GM21576 (cell line): ENCODE measurements around the gene GLCCI1.

Source experiments
- ATAC-seq: cut with Tn5 transposase; IDR thresholded peaks from one replicate; pipeline ENCODE4 v1.9.1; 2021; ENCODE audit warnings: mild to moderate bottlenecking, moderate library complexity; ENCODE audit not compliant: unreplicated experiment

GLCCI1 gene

DNA sequence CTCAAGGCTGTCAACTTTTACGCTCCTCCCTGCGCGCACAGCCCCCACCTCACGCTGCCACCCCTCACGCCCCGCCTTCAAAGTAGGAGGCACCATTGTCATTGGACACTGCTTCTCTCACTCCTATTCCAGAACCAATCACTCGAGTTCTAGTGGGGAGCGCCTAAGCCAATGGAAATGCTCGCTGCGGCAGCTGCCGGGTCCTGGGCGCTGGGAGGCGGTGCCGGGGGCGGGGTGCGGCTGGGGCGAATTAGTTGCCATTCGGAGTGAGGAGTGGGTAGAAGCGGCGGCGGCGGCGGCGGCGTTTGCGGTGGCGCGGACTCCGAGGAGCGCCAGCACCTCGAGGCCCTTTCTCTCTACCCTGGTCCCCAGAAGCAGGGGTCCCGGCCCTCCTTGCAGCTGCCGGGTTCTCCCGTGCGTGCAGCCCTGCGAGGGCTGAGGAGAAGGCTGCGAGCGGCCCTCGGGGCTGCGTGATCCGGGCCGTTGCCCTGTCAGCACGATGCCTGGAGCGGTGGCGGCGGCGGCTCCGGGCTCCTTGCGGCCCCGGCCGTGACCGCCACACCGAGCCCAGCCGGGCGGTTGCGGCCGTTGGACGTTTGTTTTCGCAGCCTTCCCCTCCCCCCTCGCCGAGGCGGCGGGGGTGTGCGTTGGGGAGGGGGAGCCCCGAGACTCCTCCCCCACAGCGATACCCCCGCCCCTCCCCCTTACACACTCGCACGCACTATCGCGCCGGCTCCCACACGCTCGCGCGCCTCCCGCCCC is at the start of gene GLCCI1:
GLCCI1 (plus strand) TSS at position 253 of the 762 bp plus-strand sequence. CDS start 555 bp downstream, outside the sequence.
- ATAC-seq = peak; percentile 78

- no peak for ATAC-seq
Measured at GRCh38 chr7:7919449-7919945, 49.1 kb upstream of the GLCCI1 start.

GRCh38 chr7:7920056-7920455 is 48.5 kb upstream of the GLCCI1 start:
- ATAC-seq = no peak

DNA sequence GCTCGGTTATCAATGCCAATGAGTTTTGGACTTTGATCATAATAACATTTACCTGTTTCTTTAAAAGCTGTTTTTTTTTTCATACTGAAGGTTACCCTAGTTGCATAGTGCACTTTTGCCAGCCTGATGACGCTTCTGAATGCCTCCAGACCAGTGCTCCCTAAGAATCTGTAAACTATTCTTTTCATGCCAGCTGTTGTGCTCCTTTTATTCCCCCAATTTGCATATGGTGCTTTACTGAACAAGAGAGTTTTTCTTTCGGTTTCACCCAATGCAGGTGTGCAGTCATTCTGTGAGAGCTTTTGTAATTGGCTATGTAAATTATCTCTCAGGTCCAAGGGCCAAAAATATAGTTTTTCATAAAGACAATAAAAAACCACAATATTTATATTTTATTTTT is 48.1 kb upstream of the GLCCI1 start:
- peak; percentile 95 for ATAC-seq

DNA sequence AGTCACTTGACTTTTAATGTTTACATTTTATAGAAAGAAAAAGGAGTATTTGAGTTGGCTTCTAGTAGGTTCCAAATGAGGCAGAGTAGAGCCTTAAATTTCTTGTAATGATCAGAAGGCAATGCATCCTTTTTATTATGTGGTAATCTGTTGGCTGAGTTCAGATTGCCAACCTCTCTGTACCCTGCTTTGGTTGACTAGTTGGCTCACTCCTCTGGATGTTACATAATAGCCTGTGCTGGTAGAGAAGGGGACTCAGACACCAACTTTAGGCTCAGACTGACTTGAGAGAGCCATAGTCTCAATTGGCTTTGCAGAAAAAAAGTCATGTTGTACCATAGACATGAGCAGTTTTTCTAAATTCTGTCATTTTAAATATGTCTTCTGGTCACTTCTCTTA is 46.8 kb upstream of the GLCCI1 start:
- ATAC-seq = no peak

DNA sequence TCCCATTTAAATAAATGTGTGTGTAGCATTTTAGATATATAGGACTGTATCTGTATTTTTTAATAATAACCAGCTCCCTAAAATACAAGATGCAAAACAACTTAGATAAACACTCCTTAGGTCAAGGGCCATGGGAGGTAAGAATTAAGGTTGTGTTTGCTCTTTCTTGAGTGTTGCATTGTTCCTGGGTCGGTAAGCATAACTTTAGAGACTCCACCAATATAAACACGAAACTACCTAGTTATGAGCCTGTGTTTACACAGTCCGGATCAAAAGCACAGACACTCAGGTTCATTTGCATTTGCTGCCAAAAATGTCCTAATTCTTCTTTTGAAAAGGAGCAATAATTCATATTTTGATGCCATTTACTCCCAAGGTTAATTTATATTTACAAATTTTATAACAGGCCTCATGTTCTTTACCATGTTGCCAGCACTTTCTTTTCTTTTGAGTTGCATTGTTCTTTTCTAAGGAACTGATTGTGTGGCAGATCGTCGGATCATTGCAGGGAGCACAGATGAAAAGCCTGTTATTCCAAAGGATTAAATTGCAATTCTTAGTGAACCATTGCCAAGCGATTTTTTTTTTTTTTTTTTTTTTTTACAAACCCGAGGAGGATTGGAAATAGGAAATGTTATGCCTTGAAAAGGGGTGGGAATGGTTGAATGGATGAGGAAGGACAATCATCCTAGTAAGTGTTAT is 45.8 kb upstream of the GLCCI1 start:
- ATAC-seq = no peak

DNA sequence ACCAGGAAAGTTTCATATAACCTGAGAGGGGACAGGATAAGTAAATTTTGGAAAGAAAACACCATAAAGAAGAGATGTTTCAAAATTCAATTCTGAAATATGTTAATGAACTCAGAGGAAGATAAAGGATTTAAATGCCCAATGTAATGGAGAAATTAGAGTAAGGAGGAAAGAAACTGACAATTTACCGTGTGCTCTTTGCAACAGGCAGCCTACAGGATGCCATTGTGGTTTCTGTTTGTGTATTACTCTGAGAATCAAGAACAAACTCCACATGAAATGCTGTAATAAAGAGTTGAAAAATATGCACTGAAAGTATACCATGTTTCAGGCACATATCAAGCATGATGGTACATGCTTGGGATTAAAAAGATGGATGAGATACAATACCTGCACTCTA is 44.8 kb upstream of the GLCCI1 start:
- no peak for ATAC-seq

- no peak for ATAC-seq
Measured at GRCh38 chr7:7924303-7924702, 44.3 kb upstream of the GLCCI1 start.

DNA sequence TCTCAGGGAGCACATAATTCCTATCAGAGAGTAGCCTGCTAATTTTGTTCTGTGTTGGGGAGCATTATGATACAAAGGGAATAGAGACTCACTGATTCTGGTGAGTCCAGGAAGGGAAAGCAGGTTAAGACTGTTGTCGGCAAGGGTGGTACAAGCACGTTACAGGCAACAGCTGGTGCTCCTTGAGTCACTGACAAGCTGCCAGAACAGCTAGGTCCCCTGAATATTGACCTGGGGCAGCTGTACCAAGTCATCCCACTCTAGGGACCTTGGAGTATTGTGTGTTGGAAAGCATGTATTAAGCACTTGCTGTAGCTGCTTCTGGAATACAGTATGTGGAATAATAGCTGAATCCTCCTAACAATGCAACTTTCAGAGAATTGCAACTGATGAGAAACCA is 37.0 kb upstream of the GLCCI1 start:
- no peak for ATAC-seq

- ATAC-seq = no peak
Measured at GRCh38 chr7:7932553-7932952, 36.0 kb upstream of the GLCCI1 start.

- ATAC-seq = no peak
Measured at GRCh38 chr7:7933915-7934526, 34.6 kb upstream of the GLCCI1 start.

DNA sequence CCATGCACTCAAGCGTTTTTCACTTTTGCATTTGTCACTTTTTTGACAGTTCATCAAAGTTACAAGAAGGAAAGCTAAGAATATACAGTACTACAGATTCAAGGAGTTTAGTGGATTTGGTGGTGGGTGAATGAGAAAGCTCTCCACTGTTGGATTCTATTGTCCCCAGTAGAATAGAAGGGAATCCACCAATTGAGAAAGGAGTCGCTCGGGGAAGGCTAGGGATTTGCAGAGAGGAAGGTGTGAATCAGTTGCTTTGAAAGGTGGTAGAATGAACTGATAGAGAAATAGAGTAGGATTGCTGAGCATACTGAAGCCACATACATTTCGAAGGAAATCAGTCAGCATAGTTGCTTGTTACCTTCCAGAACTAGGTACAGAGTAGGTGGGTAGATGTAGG is 33.7 kb upstream of the GLCCI1 start:
- no peak for ATAC-seq

- no peak for ATAC-seq
Measured at GRCh38 chr7:7938471-7938870, 30.1 kb upstream of the GLCCI1 start.

- no peak for ATAC-seq
Measured at GRCh38 chr7:7943951-7944350, 24.6 kb upstream of the GLCCI1 start.

GRCh38 chr7:7944619-7945282 is 23.8 kb upstream of the GLCCI1 start:
- peak; percentile 89 for ATAC-seq

DNA sequence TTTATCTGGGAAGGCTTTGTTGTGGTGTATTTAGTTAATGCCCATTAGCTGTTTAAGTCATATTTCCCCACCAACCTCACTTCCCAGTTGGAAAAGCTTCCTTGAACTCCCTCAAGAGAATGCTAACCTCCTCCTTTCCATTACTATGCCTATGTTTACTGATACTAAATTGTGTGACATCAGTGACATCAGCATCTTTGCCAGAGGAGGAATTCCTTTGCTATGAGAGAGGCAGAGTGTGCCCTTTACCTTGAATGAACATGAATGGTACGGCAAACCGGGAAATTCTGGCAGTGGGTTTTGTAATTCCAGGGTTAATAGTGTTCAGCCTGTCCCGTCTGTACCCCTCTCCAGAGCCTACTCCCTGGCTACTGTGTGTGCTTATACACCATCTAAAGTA is 22.1 kb upstream of the GLCCI1 start:
- no peak for ATAC-seq

DNA sequence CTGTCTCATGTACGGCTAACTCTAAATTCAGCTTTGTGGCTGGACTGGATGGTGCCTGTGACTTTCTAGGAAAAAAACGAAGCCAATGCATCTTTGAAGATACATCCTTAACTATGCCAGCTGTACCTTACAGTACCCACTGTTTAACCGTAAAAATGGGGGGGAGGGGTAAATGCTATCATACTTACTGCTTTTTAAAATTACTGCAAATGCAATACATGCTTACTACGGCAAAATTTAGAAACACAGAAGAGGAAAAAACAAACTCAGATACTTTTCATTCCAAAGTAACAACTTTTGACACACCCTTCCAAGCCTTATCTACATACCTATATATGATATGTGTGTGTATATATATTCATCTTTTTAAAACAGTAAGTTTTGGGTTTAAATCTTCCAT is 20.4 kb upstream of the GLCCI1 start:
- no peak for ATAC-seq

DNA sequence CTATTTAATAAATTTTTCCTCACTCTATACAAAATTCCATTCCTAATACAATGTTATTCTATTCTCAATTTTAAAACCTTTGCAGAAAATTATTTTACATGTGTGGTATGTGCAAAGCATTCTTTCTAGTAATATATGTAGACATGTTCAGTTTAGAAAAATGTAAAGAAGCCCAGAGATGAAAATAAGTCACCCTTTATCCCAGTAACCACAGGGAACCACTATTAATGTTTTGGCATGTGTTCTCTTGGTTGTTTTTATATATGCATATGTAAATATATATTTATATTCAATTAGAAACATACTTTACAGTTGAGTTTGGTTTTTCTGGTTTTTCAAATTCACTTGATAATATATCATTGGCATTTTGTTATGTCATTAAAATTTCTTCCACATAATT is 14.8 kb upstream of the GLCCI1 start:
- ATAC-seq = no peak

DNA sequence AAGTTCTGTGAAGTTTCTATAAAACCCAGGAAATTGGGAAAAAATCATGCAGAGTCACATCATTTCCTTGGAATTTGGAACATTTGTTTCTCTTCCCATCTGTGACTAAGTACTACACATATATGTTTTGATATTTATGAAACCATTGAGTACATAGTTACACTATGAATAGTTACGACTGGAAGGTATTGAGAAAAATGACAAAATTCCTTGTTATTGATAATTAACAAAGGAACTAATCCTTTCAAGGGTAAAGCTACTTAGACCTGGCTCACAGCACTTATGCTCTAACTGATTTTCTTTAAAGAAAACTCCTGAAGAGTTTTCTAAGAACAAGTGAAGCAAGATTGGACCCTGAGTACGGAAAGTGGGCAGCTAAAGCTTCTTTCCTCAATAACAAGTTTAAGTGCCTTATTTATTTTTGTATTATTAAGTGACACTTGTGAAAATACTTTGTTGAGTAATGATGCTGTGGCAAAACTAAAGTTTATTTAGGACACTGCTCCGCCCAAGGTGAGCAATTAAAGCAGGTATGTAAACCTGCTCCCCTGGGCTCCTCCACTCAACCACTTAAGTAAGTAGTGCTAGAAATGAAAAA is 12.0 kb upstream of the GLCCI1 start:
- no peak for ATAC-seq

DNA sequence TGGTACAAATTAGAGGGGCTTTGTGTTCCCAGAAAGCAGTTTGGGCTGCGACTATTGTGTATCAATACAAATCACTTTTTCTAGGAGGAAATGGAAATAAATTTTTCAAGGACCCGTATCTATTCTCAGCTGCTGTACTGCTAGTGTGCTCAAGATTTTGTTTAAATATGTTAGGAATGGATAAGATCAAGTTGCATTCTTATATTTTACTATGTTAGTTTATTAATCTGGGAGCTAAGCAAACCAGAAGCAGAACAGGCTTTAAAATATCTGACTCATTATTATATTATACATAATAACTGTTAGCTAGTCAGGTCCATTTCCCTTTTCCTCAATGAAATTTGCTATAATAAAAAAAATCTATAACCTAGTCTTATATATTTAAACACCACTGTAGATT is 11.1 kb upstream of the GLCCI1 start:
- no peak for ATAC-seq
